ENCODE measurements around the gene COX19.
A peak's percentile ranks its signal among the peaks of the same experiment; 100 is the strongest.

The COX19 gene

DNA sequence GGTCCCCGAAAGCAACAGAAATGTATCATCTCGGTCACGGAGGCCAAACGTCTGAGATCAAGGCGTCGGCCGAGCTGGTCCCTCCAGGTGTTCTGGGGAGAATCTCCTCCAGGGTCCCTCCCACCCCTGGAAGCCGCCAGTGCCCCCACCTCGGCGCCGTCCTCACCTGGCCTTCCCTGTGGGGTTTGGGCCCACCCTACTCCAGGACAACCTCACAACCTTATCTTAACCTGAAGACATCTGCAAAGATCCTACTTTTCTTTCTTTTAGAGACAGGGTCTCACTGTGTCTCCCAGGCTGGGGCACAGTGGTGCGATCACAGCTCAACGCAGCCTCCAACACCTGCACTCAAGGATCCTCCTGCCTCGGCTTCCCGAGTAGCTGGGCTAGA is 54.3 kb downstream of the COX19 start:
- ATAC-seq, result no peak
- Mint-ChIP-seq H3K36me3 (ENCODE audit: low read depth) (peaks cover 6% of the 10 kb centered on the region), H3K27me3 (no peaks in the 10 kb centered on the region), H3K27ac (peak overlapping the region; percentile 94), H3K4me3 (peak overlapping the region; percentile 40), H3K4me1 (peaks cover 54% of the 10 kb centered on the region), H3K9me3 (no peaks in the 10 kb centered on the region)
- DNase-seq, result no peak

DNA sequence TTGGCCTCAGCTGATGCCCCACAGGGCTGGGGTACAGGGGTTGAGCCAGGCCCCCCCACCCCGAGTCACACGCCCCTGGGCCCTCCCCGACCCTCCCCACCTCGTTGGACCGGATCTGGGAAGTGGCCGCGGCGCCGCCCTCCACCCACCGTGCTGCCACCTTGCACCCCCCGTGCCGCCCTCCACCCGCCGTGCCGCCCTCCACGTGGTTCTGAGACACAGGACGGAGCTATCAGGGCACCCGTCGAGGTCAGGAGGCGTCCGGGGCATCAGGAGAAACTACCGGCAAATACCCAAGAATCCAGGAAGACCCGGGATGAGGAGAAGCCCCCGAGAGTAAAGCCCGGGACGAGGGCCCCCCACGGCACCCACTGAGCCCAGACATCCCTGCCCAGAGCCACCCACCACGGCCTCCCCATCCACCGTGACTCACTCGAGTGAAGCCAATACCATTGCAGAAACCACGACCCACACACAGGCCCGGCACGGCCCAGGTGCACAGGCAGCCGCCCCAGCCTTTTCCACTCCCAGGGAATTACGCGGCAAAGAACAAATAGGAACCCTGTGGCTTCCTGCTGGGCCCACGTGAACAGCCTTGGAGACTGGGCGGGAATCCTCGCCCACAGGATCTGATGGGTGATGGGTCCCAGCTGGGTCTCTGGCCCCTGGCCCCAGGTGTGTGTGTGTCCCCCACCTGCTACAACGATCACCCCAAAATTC is 54.8 kb downstream of the COX19 start:
- H3K9me3 Mint-ChIP-seq, result no peaks in the 10 kb centered on the region
- H3K4me3 Mint-ChIP-seq, result peak overlapping the region; percentile 40
- H3K27ac Mint-ChIP-seq, result peak overlapping the region; percentile 94
- H3K27me3 Mint-ChIP-seq, result no peaks in the 10 kb centered on the region
- DNase-seq, result peak; percentile 48
- peaks cover 6% of the 10 kb centered on the region for H3K36me3 Mint-ChIP-seq (ENCODE audit: low read depth)
- ATAC-seq, result no peak
- peaks cover 52% of the 10 kb centered on the region for H3K4me1 Mint-ChIP-seq

DNA sequence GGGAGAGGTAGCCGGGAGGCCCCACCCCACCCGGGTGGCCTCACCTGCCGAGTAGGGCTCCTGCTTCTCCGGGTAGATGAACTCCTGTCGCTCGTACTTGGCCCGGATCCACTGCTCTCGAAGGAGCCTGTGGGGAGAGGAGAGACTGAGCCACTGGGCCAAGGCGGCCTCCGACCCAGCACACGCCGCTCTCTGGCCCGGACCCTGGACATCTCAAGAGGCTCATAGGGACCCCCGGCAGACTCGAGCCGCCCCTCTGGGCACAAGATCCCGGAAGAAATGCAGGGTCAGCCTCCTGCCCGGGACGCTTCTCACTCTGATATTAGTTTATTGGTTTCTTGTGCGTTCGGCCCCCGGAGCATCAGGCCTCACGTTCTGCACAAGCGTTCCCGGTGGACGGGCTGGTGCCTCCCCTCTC is 55.4 kb downstream of the COX19 start:
- H3K9me3 Mint-ChIP-seq, result no peaks in the 10 kb centered on the region
- peaks cover 50% of the 10 kb centered on the region for H3K4me1 Mint-ChIP-seq
- ATAC-seq (no peak), DNase-seq (no peak)
- no peak overlapping the region for H3K27ac Mint-ChIP-seq
- no peaks in the 10 kb centered on the region for H3K27me3 Mint-ChIP-seq
- no peak overlapping the region for H3K4me3 Mint-ChIP-seq
- peaks cover 6% of the 10 kb centered on the region for H3K36me3 Mint-ChIP-seq (ENCODE audit: low read depth)

DNA sequence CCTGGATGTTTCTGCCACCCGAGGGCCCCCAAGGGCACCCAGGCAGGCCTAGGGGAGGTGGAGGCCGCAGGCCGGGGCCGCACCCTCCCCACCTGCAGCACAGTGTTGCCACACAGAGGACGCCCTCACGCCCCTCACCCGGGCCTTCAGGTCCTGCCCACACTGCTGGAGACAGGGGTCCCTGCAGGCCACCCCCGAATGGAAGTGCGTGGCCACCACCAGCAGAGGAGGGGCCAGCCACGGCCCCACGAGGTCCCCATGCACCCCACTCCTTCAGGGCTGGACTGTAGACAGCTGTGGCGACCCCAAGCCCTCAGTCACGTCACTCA is 56.3 kb downstream of the COX19 start:
- no peak overlapping the region for H3K4me3 Mint-ChIP-seq
- no peaks in the 10 kb centered on the region for H3K27me3 Mint-ChIP-seq
- H3K4me1 Mint-ChIP-seq, result peaks cover 44% of the 10 kb centered on the region
- peaks cover 6% of the 10 kb centered on the region for H3K36me3 Mint-ChIP-seq (ENCODE audit: low read depth)
- H3K9me3 Mint-ChIP-seq, result no peaks in the 10 kb centered on the region
- ATAC-seq, result no peak
- DNase-seq, result no peak
- H3K27ac Mint-ChIP-seq, result no peak overlapping the region

DNA sequence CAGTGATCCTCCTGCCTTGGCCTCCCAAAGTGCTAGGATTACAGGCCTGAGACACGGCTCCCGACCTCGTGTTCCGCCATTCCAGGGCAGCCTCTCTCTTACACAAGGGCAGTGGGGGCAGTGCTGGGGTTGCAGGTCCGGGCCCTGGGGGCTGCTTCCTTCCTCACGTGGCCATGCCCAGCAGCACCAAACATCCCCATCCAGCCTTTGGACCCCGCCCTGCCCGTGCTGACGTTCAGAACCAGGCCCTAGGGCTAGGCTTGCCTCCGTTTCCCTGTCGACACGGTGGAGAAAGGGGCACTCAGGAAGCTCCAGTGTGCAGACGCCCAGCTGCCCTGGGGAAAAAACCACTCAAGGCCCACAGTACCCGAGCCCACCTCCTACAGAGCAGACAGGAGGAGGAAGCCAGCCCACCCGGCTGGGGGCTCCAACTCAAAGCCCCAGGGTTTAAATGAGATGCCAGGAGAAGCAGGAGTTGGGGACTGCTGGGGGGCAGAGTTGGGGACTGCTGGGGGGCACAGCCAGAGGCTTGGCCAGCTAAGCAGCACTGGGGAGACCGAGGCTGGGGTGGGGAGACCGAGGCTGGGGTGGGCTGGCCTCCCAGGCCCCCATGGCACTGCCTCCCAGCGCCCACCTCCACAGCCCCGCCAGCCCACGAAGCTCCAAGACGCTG is 56.8 kb downstream of the COX19 start:
- H3K27me3 Mint-ChIP-seq, result no peaks in the 10 kb centered on the region
- ATAC-seq, result no peak

DNA sequence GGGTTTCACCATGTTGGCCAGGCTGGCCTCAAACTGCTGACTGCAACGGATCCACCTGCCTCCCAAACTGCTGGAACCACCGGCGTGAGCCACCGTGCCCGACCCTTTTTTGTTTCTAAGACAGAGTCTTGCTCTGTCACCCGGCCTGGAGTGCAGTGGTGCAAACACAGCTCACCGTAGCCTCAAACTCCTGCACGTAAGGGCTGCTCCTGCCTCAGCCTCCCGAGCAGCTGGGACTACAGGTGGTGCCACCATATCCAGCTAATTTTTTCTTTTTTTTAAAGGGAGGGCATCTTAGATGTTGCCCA is 57.3 kb downstream of the COX19 start:
- no peak for ATAC-seq
- Mint-ChIP-seq H3K9me3 (no peaks in the 10 kb centered on the region), H3K27ac (no peak overlapping the region), H3K4me3 (no peak overlapping the region), H3K36me3 (ENCODE audit: low read depth) (peaks cover 6% of the 10 kb centered on the region), H3K4me1 (peaks cover 37% of the 10 kb centered on the region), H3K27me3 (no peaks in the 10 kb centered on the region)
- DNase-seq, result no peak

More for the DNA sequence above, 56.8 kb downstream of the COX19 start:
- Mint-ChIP-seq H3K36me3 (ENCODE audit: low read depth) (peaks cover 6% of the 10 kb centered on the region), H3K9me3 (no peaks in the 10 kb centered on the region), H3K4me1 (peaks cover 42% of the 10 kb centered on the region), H3K27ac (no peak overlapping the region), H3K4me3 (no peak overlapping the region)
- DNase-seq, result no peak

DNA sequence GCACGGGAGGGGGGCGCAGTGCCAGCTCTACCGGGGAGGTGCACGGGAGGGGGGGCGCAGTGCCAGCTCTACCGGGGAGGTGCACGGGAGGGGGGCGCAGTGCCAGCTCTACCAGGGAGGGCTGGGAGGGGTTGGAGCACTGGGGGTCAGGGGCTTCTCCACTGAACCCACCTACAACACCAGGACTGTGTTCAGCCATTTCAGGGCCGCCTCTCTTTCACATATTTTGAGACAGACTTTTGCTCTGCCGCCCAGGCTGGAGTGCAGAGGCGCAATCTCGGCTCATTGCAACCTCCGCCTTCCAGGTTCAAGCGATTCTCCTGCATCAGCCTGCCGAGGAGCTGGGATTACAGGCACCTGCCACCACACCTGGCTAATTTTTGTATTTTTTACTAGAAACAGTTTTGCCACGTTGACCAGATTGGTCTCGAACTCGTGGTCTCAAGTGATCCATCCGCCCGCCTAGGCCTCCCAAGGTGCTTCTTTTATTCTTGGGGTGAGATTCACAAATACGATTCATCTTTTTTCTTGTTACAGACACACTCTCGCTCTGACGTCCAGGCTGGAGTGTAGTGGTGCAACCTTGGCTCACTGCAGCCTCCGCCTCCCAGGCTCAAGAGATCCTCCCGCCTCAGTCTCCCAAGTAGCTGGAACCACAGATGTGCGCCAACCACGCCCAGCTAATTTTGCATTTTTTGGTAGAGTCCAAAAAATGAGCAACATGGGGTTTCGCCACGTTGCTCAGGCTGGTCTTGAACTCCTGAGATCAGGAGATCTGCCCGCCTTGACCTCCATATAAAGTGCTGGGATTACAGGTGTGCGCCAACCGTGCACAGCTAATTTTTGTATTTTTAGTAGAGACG is 57.9 kb downstream of the COX19 start:
- H3K27ac Mint-ChIP-seq, result no peak overlapping the region
- no peaks in the 10 kb centered on the region for H3K27me3 Mint-ChIP-seq
- DNase-seq (no peak), ATAC-seq (no peak)
- H3K9me3 Mint-ChIP-seq, result no peaks in the 10 kb centered on the region
- H3K4me1 Mint-ChIP-seq, result peaks cover 33% of the 10 kb centered on the region
- peaks cover 6% of the 10 kb centered on the region for H3K36me3 Mint-ChIP-seq (ENCODE audit: low read depth)
- H3K4me3 Mint-ChIP-seq, result no peak overlapping the region

DNA sequence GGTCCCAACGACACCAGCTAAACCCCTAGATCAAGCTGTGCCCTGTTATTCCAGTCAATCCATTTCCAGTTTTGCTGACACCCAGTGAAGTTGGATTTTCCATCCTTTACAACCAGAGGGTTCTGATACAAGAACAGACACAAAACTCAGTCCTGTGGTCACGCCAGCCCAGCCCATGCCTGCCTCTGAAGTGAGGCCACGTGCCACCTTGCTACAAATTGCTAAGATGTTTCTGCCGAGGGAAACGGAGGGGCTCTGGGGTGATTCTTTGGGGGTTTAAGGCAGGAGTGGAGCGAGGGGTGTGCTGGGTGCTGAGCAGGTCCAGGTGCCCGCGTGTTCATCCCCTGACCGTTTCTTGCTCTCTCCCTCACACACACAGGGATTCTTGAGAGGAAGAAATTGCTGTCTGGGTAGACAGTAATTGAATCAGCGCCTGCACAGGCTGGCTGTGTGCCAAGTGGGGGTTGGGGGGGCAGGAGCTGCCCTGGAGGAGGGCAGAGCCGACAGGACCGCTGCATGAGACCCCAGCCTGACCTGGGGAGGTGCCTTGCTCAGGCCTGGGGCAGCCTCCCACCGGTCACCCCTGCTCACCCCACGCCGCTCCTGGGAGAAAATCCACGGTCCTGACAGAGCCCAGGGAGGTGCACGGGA is 58.9 kb downstream of the COX19 start:
- H3K4me3 Mint-ChIP-seq, result no peak overlapping the region
- no peak overlapping the region for H3K27ac Mint-ChIP-seq
- H3K27me3 Mint-ChIP-seq, result no peaks in the 10 kb centered on the region

More for the DNA sequence above, 58.9 kb downstream of the COX19 start:
- no peak for DNase-seq
- ATAC-seq, result no peak
- H3K4me1 Mint-ChIP-seq, result peaks cover 27% of the 10 kb centered on the region
- no peaks in the 10 kb centered on the region for H3K9me3 Mint-ChIP-seq
- H3K36me3 Mint-ChIP-seq (ENCODE audit: low read depth), result peaks cover 6% of the 10 kb centered on the region
